ENCODE results near the gene OR9A4.

- no peak for TF ChIP-seq CTCF (IDR thresholded peaks at IDR 0.05)
- no peak for TF ChIP-seq POLR2A (IDR thresholded peaks at IDR 0.05; ENCODE audit: low read depth)
Observed at GRCh38 chr7:141954334-141954733, 38.1 kb downstream of the OR9A4 start.
